ENCODE results near the gene TNFAIP2. TPM values are rescaled to one million over a fixed set of nuclear protein-coding genes. Genes with fewer than 3 reads are reported as not detected.

The TNFAIP2 gene
- total RNA-seq, 2 donors from 2014 or later: 24.5 to 32.2 TPM

- Histone ChIP-seq H3K4me1 (peaks cover 0 to 7% of the 10 kb centered on the region in 2 donors), H3K27me3 (peaks cover 5% of the 10 kb centered on the region in 2 donors), H3K36me3 (no peaks in the 10 kb centered on the region), H3K4me3 (no peak overlapping the region), H3K27ac (no peak overlapping the region), H3K9me3 (no peaks in the 10 kb centered on the region)
- TF ChIP-seq CTCF (IDR thresholded peaks at IDR 0.05): no peak
- no peak for DNase-seq (ENCODE audit: low spot score)
Observed at GRCh38 chr14:103081951-103082350, 41.3 kb upstream of the TNFAIP2 start.

GRCh38 chr14:103084021-103084919 lies 39.0 kb upstream of the TNFAIP2 start, which contains the start of gene LBHD2:
LBHD2 (plus strand) TSS chr14:103084210; CDS start chr14:103086013, 1,803 bp downstream.
- no peak for TF ChIP-seq CTCF (IDR thresholded peaks at IDR 0.05)
- DNase-seq (ENCODE audit: low spot score): no peak
- Histone ChIP-seq H3K4me3 (peak within 1 kb of the TSS in 1 of 2 donors; percentile 28), H3K27me3 (peaks cover 5% of the 10 kb centered on the region in 2 donors), H3K36me3 (no peaks in the 10 kb centered on the region), H3K4me1 (peaks cover 0 to 7% of the 10 kb centered on the region in 2 donors), H3K9me3 (no peaks in the 10 kb centered on the region), H3K27ac (no peak within 1 kb of the TSS)

GRCh38 chr14:103085106-103086091 lies 37.9 kb upstream of the TNFAIP2 start:
- no peak overlapping the region for H3K4me3 ChIP-seq
- H3K36me3 ChIP-seq: no peaks in the 10 kb centered on the region
- no peaks in the 10 kb centered on the region for H3K9me3 ChIP-seq
- no peak for DNase-seq (ENCODE audit: low spot score)
- no peak overlapping the region for H3K27ac ChIP-seq
- no peak for TF ChIP-seq CTCF (IDR thresholded peaks at IDR 0.05)
- H3K4me1 ChIP-seq: peaks cover 0 to 7% of the 10 kb centered on the region in 2 donors
- H3K27me3 ChIP-seq: peaks cover 5% of the 10 kb centered on the region in 2 donors

- TF ChIP-seq CTCF (IDR thresholded peaks at IDR 0.05): no peak
- peaks cover 5% of the 10 kb centered on the region in 2 donors for H3K27me3 ChIP-seq
- H3K4me1 ChIP-seq: peaks cover 0 to 18% of the 10 kb centered on the region in 2 donors
- no peaks in the 10 kb centered on the region for H3K9me3 ChIP-seq
- H3K36me3 ChIP-seq: no peaks in the 10 kb centered on the region
- H3K4me3 ChIP-seq: no peak overlapping the region
- DNase-seq (ENCODE audit: low spot score): no peak
- H3K27ac ChIP-seq: no peak overlapping the region
Observed at GRCh38 chr14:103086771-103087342, 36.4 kb upstream of the TNFAIP2 start.

- H3K4me1 ChIP-seq: peaks cover 0 to 20% of the 10 kb centered on the region in 2 donors
- peaks cover 5% of the 10 kb centered on the region in 2 donors for H3K27me3 ChIP-seq
- no peak for TF ChIP-seq CTCF (IDR thresholded peaks at IDR 0.05)
- H3K36me3 ChIP-seq: no peaks in the 10 kb centered on the region
- H3K27ac ChIP-seq: no peak overlapping the region
- H3K4me3 ChIP-seq: no peak overlapping the region
- no peak for DNase-seq (ENCODE audit: low spot score)
- no peaks in the 10 kb centered on the region for H3K9me3 ChIP-seq
Observed at GRCh38 chr14:103087343-103087835, 35.9 kb upstream of the TNFAIP2 start.

Data from right atrium auricular region (tissue), 2 donors.